ENCODE data around the gene OR1J1.

The OR1J1 gene

DNA sequence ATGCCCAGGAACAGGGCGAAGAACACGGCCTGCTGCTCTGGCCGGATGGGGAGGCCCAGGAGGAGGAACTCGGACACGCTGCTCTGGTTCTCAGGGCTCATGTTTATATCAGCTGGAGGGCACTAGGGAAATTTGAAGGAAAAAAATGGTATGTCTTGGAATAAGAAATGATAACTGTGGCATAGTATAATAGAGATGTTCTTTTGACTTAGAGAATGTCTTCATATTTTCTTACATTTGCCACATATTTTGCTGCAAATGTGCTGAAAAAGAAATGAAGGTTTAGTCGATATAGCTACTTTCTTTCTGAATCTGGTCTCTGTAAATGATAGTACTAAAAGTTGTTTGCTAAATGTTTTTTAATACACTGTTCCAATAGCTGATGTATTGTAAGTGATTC lies at the start of gene OR1J1:
TSS of gene OR1J1 (minus strand) at position 101 of the 400 bp plus-strand sequence. CDS start at position 101, 0 bp downstream.
- DNase-seq (ENCODE audit: low read depth) = no peak

- DNase-seq (ENCODE audit: low read depth) = no peak
These were observed 49.5 kb upstream of the OR1J1 start, which contains the start of gene OR1N1 for GRCh38 chr9:122527193-122527592. Gene OR1N1, minus strand, starts transcription at chr9:122527293. Its CDS starts 0 bp downstream, at chr9:122527293.

- DNase-seq (ENCODE audit: low read depth) = no peak
These were observed 48.9 kb upstream of the OR1J1 start for GRCh38 chr9:122526602-122527001.

GRCh38 chr9:122519376-122519775 lies 41.6 kb upstream of the OR1J1 start:
- DNase-seq (ENCODE audit: low read depth) = no peak

- DNase-seq (ENCODE audit: low read depth) = no peak
These were observed 41.1 kb upstream of the OR1J1 start, which contains the start of gene OR1J4 for GRCh38 chr9:122518841-122519240. Gene OR1J4, plus strand, starts transcription at chr9:122519141. Its CDS starts 0 bp downstream, at chr9:122519141.

DNA sequence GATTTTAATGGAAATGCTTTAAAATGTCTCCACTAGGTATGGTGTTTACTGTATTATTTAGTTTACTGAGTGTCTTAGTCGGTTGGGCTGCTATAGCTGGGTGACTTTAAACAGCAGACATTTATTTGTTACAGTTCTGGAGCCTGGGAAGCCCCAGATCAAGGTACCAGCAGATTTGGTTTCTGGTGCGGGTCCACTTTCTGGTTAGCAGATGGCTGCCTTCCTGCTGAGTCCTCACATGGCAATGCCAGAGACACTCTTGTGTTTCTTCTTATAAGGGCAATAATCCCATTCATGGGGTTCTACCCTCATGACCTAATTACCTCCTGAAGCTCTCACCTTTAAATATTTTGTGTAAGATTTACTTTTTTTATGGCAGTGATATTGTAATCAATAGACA lies 40.5 kb upstream of the OR1J1 start:
- DNase-seq (ENCODE audit: low read depth) = no peak

DNA sequence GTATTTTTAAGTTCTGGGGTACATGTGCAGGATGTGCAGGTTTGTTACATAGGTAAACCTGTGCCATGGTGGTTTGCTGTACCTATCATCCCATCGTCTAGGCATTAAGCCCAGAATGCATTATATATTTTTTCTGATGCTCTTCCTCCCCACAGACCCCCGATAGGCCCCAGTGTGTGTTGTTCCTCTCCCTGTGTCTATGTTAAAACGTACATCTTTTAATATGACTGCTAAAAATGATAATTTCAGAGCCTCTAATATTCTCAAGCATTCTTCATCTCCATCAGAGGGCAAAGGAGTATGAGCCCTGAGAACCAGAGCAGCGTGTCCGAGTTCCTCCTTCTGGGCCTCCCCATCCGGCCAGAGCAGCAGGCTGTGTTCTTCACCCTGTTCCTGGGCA lies 32.8 kb upstream of the OR1J1 start, which contains the start of gene OR1J2:
TSS of gene OR1J2 (plus strand) at position 301 of the 400 bp plus-strand sequence. CDS start at position 301, 0 bp downstream.
- DNase-seq (ENCODE audit: low read depth) = no peak

- DNase-seq (ENCODE audit: low read depth) = no peak
These were observed 29.2 kb upstream of the OR1J1 start for GRCh38 chr9:122506964-122507363.

GRCh38 chr9:122498883-122499288 lies 21.2 kb upstream of the OR1J1 start:
- DNase-seq (ENCODE audit: low read depth) = peak; percentile 4

DNA sequence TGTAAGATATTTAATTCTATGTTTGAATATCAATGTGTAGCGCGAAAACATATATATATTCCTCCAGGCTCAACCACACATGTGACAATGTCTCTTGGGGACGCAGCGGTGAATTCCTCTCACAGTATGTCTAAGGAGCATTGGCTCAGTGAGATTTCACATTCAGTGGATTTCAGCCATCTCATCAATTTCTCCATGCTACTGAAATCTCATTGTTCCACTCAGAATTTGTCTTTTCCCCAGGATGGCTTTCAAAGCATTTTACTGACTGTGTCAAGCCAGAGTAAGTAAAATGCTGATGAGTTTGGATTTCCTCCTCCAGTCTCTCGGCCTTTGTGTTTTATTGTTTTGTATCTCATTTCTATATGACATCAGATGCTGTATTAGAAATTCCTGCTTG lies 1.3 kb upstream of the OR1J1 start:
- no peak for DNase-seq (ENCODE audit: low read depth)

GRCh38 chr9:122477346-122477745 lies 380 bp downstream of the OR1J1 start:
- no peak for DNase-seq (ENCODE audit: low read depth)

- DNase-seq (ENCODE audit: low read depth) = no peak
These were observed 2.0 kb downstream of the OR1J1 start for GRCh38 chr9:122475717-122476116.

- DNase-seq (ENCODE audit: low read depth) = no peak
These were observed 3.2 kb downstream of the OR1J1 start for GRCh38 chr9:122474561-122474960.

DNA sequence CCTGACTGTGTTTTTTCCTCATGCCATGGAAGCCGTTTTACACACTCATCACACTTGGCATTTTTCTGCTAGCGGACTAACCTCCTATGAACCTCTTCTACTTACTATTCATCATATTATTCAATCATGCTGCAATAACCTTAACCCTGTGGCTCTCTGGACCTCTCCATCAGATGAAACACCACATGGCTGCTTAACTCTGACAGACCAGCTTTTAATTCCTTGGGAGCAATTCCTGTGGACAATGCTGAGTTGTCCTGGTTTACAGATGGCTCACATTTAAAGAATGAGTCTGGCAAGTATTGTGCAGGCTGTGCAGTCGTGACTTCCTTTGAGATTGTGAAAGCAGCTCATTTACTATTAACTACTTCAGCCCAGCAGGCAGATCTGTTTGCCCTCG lies 9.0 kb downstream of the OR1J1 start:
- no peak for DNase-seq (ENCODE audit: low read depth)

DNA sequence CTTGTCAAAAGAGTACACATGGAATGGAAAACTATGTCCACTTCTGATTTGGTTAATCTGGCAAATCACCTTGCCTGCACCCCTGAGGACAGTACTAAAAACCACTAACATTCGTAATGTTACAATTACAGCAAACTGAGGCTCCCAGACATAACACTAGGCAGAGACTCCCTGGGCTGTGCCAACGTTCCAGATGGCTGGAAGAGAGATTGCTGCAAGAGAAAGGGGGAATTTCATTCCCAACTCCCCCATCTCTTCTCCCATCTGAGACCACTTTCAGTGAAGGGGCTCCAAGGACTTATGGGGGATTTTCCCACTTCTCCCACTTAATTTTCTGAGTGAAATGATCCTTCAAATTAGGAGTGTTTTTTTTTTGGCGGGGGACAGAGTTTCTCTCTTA lies 11.3 kb downstream of the OR1J1 start:
- DNase-seq (ENCODE audit: low read depth) = no peak

DNA sequence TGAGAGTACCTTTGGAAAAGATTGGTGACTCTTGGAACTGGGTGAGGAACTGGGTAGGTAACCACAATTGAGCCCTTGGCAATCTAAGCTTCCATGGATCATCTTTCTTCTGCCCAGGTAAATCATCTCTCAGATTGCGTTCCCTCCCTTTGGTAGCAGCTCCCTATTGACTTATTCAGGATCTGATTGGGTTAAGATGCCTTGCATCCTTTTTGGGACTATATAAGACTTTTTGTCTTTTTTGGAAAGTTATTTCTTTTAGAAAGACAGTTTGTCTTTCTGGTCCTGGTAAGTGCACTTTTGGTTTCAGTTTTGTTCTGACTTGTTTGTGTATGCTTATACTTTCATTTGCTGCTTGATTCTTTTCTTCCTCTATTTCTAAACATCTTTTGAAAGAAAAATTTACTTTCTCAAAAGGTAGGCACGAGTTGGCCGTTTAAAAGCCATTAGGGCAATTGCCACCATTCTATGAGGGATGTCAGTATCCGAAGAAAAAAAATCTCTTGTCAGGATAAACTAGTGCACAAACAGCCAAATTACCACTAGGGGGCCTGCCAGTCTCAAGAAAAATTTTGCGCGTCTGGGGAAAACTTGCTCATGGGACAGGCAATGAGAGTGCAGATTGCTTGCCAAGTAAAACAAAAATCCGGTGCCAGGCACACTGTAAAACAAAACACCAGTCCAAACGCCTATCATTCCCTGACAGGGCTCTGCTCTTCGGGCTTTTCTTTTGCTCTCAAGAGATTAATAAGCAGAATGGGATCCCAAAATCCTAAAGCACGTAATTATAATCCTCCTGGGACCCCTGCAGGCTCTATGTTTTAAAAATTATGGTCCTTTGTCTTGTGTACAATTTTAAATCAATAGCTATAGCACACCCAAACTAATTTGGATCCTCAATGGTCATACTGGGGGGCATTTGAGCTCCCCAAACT lies 12.8 kb downstream of the OR1J1 start:
- DNase-seq (ENCODE audit: low read depth) = peak; percentile 62

GRCh38 chr9:122463828-122464632 lies 13.7 kb downstream of the OR1J1 start:
- no peak for DNase-seq (ENCODE audit: low read depth)

GRCh38 chr9:122457787-122458186 lies 19.9 kb downstream of the OR1J1 start:
- DNase-seq (ENCODE audit: low read depth) = no peak

GRCh38 chr9:122456123-122456522 lies 21.6 kb downstream of the OR1J1 start:
- no peak for DNase-seq (ENCODE audit: low read depth)

DNA sequence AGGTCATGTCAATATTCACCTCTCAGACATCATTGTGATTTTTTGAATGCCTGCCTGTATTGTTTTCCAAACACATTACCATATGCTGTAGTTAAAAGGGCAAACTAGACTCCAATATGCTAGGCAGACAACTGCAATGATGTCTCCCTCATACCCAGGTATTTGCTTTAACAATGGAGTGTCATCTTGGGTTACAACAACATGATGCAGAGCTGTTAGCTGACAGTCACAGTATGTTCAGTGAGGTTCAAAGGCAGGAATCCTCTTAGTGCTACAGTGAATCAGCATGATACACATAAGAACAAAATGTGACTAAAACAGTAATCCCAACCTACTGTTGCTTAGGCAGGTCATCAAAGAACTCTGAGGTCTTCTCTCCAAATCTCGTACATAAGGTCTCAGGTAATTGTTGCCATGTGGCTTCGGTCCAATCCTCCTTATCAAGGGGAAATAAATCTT lies 24.0 kb downstream of the OR1J1 start:
- DNase-seq (ENCODE audit: low read depth) = no peak

- no peak for DNase-seq (ENCODE audit: low read depth)
These were observed 30.8 kb downstream of the OR1J1 start for GRCh38 chr9:122446819-122447484.
